Tibial artery (tissue), 4 donors: ENCODE data around the gene NPC1L1.
"Not testable (repeated sequence)": the region's sequence is repeated elsewhere in the genome, so short reads cannot be mapped to it uniquely, and the experiment has no call there.

Source experiments
- DNase-seq, 2 donors: peaks; one replicate each; pipeline ENCODE4 v3.0.0-alpha.2; 2019
- H3K27ac ChIP-seq, 2 donors: fragments of 200-600 bp; sonication (generic) in 1 of 2; 1 replicate in 1 of 2; 2 replicates in 1 of 2; pipeline ENCODE4 v1.5.1; 2018 to 2019; ENCODE audit warnings: mild to moderate bottlenecking in 1 of 2
- H3K27me3 ChIP-seq, 2 donors: fragments of 200-600 bp; sonication (generic) in 1 of 2; one replicate each; pipeline versions ENCODE4 v1.5.1 to v1.6.0; 2016 to 2019
- H3K36me3 ChIP-seq, 3 donors: fragments of 200-600 bp; sonication (generic) in 2 of 3; one replicate each; pipeline ENCODE4 v1.5.1; 2016 to 2019; ENCODE audit warnings: mild to moderate bottlenecking in 2 of 3
- H3K4me1 ChIP-seq, 4 donors: fragments of 200-600 bp; sonication (generic) in 2 of 4; 1 replicate in 3 of 4; 2 replicates in 1 of 4; pipeline ENCODE4 v1.5.1; 2016 to 2019
- H3K4me3 ChIP-seq, 2 donors: fragments of 200-600 bp; sonication (generic) in 1 of 2; 1 replicate in 1 of 2; 2 replicates in 1 of 2; pipeline ENCODE4 v1.5.1; 2018 to 2019; ENCODE audit warnings: mild to moderate bottlenecking in 2 of 2
- H3K9me3 ChIP-seq, 3 donors: fragments of 200-600 bp; sonication (generic) in 1 of 3; one replicate each; pipeline ENCODE4 v1.5.1; 2016 to 2019
- intact Hi-C: fragments of 100-400 bp; cut with DNase I; formaldehyde crosslinking; loops from one replicate; pipeline ENCODE4 v1.15.0; 2023; ENCODE audit warnings: low total_unique reads
- TF ChIP-seq, protein P1 (sequence below), 2 experiments: fragments of 200-600 bp in 1 of 2; fragments of 450-650 bp in 1 of 2; IDR thresholded peaks; one replicate each; pipeline ENCODE4 v1.5.1; 2017 to 2019; ENCODE audit warnings: antibody characterized with exemption in 2 of 2, mild to moderate bottlenecking in 1 of 2, moderate library complexity in 1 of 2

Gene NPC1L1

DNA sequence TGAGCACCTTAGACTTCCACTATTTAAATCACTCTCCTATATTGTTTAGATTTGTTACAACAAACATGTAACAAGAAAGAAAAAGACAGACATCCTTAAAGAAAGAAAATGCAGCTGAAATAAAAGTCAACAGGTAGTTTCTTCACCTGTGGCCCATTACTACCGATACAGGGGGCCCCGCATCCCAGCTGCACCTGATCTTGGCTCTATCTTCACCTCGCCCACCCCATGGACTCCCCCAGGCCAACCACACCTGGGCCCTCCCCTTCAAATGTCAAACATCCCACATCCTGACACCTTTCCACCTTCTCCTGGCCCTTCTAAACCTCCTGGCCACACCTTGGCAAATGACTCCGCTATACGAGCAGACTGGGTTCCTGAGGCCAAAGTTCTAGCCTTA lies 25.6 kb upstream of the NPC1L1 start:
- H3K4me3 ChIP-seq, result no peak overlapping the region

GRCh38 chr7:44565795-44566559 lies 24.8 kb upstream of the NPC1L1 start:
- no peaks in the 10 kb centered on the region for H3K4me1 ChIP-seq
- no peaks in the 10 kb centered on the region for H3K27me3 ChIP-seq
- TF ChIP-seq, protein P1, sequence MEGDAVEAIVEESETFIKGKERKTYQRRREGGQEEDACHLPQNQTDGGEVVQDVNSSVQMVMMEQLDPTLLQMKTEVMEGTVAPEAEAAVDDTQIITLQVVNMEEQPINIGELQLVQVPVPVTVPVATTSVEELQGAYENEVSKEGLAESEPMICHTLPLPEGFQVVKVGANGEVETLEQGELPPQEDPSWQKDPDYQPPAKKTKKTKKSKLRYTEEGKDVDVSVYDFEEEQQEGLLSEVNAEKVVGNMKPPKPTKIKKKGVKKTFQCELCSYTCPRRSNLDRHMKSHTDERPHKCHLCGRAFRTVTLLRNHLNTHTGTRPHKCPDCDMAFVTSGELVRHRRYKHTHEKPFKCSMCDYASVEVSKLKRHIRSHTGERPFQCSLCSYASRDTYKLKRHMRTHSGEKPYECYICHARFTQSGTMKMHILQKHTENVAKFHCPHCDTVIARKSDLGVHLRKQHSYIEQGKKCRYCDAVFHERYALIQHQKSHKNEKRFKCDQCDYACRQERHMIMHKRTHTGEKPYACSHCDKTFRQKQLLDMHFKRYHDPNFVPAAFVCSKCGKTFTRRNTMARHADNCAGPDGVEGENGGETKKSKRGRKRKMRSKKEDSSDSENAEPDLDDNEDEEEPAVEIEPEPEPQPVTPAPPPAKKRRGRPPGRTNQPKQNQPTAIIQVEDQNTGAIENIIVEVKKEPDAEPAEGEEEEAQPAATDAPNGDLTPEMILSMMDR (IDR thresholded peaks at IDR 0.05), result no peak
- peak overlapping the region in 1 of 2 donors; percentile 38 for H3K27ac ChIP-seq
- peak in 1 of 2 donors; percentile 40 for DNase-seq
- intact Hi-C loops, result loop anchor here (5.0 to 10.0 kb wide), 3 partner anchors 71 to 544 kb away; partner anchors contain the start of gene NUDCD3
- H3K4me3 ChIP-seq, result no peak overlapping the region
- no peaks in the 10 kb centered on the region for H3K9me3 ChIP-seq
- H3K36me3 ChIP-seq, result peaks cover 49 to 81% (median 71%) of the 10 kb centered on the region in 3 donors

More for the DNA sequence above, 25.6 kb upstream of the NPC1L1 start:
- Histone ChIP-seq H3K27me3 (no peaks in the 10 kb centered on the region), H3K36me3 (peaks cover 56 to 88% (median 78%) of the 10 kb centered on the region in 3 donors), H3K9me3 (no peaks in the 10 kb centered on the region), H3K4me1 (no peaks in the 10 kb centered on the region), H3K27ac (no peak overlapping the region)
- TF ChIP-seq, protein P1 (IDR thresholded peaks at IDR 0.05), result no peak
- intact Hi-C loops, result loop anchor here (5.0 to 10.0 kb wide), 3 partner anchors 72 to 544 kb away; partner anchors contain the start of gene NUDCD3
- DNase-seq, result peak in 1 of 2 donors; percentile 52

DNA sequence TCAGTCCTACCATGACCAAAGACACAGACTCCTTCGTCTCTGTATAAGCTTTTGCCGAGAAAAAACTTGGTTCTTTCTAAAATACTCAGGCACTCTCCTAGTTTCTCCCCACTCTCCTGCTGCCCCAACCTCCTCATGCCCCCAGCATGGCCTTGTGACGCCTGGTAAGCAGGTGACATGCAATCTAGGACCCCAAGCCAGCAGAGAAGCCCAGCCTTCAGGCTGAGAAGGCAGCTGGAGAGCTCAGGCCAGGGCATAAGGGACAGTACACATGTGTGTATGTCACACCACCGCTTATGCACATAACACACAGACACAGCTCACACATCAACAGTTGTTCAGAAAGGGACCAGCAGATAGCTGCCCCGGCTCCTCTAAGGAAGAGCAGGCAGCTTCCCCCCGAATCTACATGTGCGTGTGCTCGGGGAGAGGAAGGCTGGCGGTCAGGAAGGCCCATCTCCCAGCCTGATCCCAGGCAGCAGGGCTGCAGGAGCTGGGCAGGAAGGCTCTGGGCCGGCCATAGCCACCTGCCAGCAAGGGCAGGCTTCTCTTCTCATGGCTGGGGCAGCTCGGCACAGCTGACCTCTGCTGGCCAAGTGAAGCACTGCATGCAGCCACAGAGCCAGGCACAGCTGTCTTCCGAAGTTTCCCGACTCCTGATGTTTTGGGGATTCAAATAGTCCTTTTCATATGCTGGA lies 24.1 kb upstream of the NPC1L1 start:
- Histone ChIP-seq H3K27me3 (no peaks in the 10 kb centered on the region), H3K27ac (peak overlapping the region in 1 of 2 donors; percentile 38), H3K4me3 (no peak overlapping the region), H3K9me3 (no peaks in the 10 kb centered on the region), H3K36me3 (peaks cover 42 to 74% (median 64%) of the 10 kb centered on the region in 3 donors), H3K4me1 (no peaks in the 10 kb centered on the region)
- DNase-seq, result peak; percentile 47 to 77
- intact Hi-C loops, result loop anchor here (5.0 to 10.0 kb wide), 3 partner anchors 70 to 543 kb away; partner anchors contain the start of gene NUDCD3
- TF ChIP-seq, protein P1 (IDR thresholded peaks at IDR 0.05), result peak; percentile 87 to 95

DNA sequence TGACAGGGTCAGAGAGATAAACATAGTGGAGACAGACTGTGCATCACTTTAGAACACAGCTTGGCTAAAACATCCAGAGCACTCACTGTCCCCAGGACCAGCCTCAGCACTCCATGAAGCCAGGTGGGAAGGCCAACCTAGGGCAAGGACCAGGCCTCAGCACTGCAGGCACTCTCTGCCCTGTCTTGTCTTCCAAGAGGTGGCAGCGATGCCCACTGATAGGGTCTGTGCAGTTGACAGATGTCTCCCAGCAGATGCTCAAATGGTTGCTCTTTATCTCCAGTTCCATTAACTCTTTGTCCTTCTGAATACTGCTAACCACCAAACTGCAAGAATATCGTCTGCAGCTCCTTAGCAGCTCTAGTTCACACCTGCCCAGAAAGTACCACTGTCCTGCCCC lies 23.5 kb upstream of the NPC1L1 start:
- TF ChIP-seq, protein P1 (IDR thresholded peaks at IDR 0.05), result no peak
- H3K4me3 ChIP-seq, result no peak overlapping the region
- H3K4me1 ChIP-seq, result no peaks in the 10 kb centered on the region
- peaks cover 36 to 67% (median 58%) of the 10 kb centered on the region in 3 donors for H3K36me3 ChIP-seq
- DNase-seq, result peak in 1 of 2 donors; percentile 15
- intact Hi-C loops, result loop anchor here (5.0 to 10.0 kb wide), 3 partner anchors 70 to 542 kb away; partner anchors contain the start of gene NUDCD3
- H3K9me3 ChIP-seq, result no peaks in the 10 kb centered on the region
- no peaks in the 10 kb centered on the region for H3K27me3 ChIP-seq
- no peak overlapping the region for H3K27ac ChIP-seq

DNA sequence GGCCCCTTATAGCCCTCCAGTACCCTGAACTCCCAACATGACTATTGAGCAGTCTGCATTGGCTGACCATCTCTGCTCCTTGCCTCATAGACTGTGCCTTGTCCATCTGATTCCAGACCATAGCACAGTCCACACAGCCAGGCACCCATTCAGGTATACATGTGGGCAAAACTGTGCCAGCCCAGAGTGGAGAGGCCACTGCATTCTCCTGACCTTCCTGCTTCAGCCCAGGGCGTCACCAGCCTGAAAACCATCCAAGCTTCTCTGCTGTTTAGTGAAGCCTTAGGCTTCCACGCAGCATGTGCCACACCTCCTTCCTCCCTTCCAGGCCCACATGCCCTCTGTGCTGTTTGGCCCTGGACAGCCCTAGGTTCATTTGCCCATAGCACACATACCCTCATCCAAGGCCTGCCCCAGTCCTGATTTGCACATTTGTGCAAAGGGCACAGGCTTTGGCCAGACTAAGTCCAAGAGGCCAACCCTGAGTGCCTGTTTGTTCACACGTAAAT lies 22.1 kb upstream of the NPC1L1 start:
- intact Hi-C loops, result loop anchor here (10.0 kb wide), 2 partner anchors 68 to 318 kb away; partner anchors contain the start of gene NUDCD3
- DNase-seq, result peak in 1 of 2 donors; percentile 47
- H3K4me3 ChIP-seq, result no peak overlapping the region
- no peaks in the 10 kb centered on the region for H3K9me3 ChIP-seq
- no peaks in the 10 kb centered on the region for H3K27me3 ChIP-seq
- no peak overlapping the region for H3K27ac ChIP-seq
- H3K36me3 ChIP-seq, result peaks cover 22 to 54% (median 44%) of the 10 kb centered on the region in 3 donors
- TF ChIP-seq, protein P1 (IDR thresholded peaks at IDR 0.05), result no peak
- no peaks in the 10 kb centered on the region for H3K4me1 ChIP-seq

- H3K4me3 ChIP-seq, H3K27me3 ChIP-seq, H3K9me3 ChIP-seq, H3K4me1 ChIP-seq, H3K27ac ChIP-seq: not testable (repeated sequence)
- intact Hi-C loops, result loop anchor here (10.0 kb wide), 2 partner anchors 68 to 318 kb away; partner anchors contain the start of gene NUDCD3
- H3K36me3 ChIP-seq, result peaks cover 16 to 47% (median 37%) of the 10 kb centered on the region in 3 donors
- DNase-seq, result peak in 1 of 2 donors; percentile 40
These were observed 21.5 kb upstream of the NPC1L1 start for GRCh38 chr7:44562622-44562962.
